GM13976 (cell line): Measurements from ENCODE around the gene FGFR2.

Source experiments
- DNase-seq: peaks from one replicate; pipeline ENCODE4 v3.0.0; 2012; ENCODE audit warnings: low spot score
- in situ Hi-C: fragments of 300-500 bp; cut with MboI; formaldehyde crosslinking; loops from one replicate; pipeline ENCODE4 v1.12.0; 2022; ENCODE audit warnings: low sequenced_read_pairs, mixed read lengths, inconsistent platforms; ENCODE audit not compliant: unreplicated experiment
- TF ChIP-seq, protein P1 (sequence below): IDR thresholded peaks from 2 replicates; pipeline ENCODE4 v1.5.1; 2012; ENCODE audit warnings: borderline replicate concordance, mild to moderate bottlenecking; ENCODE audit not compliant: insufficient read depth; ENCODE audit errors: extremely low read depth, missing control alignments, control extremely low read depth

Gene FGFR2

DNA sequence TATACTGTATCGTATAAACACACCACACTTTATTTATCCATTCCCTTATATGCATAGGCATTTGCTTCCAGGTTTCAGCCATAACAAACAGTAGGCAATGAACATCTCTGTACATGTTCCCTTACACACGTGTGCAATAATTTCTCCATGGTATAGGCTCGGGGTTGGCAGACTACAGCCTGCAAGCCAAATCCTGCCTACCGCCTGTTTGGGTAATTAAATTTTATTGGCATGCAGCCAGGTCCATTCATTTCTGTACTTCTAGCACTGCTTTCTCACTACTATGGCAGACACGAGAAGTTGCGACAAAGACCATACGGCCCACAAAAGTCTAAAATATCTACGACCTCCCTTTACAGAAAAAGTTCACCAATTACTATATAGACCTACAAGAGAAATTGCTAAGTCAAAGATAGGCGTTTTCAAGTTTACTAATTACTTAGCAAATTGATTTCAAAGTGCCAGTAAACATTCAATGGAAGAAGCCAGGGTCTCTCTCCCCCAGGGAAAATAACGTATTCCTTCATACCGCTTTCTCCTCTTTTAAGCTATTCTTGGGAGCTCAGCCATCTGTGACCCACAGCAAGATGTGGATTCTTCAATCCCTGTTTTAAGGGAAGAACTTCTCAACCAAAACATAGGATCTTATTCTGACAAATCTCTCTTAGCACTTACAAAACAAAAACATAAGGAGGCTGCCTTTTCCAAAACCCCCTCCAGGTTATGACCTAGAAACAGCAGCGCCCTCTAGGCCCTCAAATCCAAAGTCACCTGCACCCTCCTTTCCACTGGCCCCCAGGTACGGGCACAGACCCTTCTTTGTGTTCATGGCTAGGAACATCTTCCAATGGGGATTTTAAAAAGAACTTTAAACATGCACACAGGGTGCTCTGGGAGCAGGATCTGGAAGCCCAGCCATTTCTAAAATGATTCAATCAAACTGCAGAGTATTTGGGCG, 100.5 kb downstream of the FGFR2 start:
- TF ChIP-seq, protein P1, sequence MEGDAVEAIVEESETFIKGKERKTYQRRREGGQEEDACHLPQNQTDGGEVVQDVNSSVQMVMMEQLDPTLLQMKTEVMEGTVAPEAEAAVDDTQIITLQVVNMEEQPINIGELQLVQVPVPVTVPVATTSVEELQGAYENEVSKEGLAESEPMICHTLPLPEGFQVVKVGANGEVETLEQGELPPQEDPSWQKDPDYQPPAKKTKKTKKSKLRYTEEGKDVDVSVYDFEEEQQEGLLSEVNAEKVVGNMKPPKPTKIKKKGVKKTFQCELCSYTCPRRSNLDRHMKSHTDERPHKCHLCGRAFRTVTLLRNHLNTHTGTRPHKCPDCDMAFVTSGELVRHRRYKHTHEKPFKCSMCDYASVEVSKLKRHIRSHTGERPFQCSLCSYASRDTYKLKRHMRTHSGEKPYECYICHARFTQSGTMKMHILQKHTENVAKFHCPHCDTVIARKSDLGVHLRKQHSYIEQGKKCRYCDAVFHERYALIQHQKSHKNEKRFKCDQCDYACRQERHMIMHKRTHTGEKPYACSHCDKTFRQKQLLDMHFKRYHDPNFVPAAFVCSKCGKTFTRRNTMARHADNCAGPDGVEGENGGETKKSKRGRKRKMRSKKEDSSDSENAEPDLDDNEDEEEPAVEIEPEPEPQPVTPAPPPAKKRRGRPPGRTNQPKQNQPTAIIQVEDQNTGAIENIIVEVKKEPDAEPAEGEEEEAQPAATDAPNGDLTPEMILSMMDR, result no peak
- in situ Hi-C loops, result no loop called here
- no peak for DNase-seq

DNA sequence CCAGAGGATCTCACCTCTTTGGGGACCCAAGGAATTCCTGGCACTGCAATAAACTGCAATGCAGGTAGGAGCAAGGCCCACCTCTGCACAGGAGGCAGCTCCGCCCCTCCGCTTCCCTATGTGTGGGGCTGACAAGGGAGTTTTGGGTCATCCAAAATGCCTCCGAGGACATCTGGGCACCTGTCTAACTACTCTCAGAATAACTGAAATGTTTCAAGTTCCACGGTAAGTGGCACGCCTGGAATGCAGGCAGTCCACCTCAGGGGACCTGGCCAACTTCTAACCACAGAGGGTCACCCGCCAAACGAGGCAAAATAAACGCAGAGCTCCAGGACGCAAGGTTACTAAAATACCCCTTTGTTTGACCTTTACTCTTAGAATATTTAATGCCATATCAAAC, 102.5 kb downstream of the FGFR2 start:
- in situ Hi-C loops, result no loop called here
- no peak for DNase-seq
- TF ChIP-seq, protein P1, result no peak

DNA sequence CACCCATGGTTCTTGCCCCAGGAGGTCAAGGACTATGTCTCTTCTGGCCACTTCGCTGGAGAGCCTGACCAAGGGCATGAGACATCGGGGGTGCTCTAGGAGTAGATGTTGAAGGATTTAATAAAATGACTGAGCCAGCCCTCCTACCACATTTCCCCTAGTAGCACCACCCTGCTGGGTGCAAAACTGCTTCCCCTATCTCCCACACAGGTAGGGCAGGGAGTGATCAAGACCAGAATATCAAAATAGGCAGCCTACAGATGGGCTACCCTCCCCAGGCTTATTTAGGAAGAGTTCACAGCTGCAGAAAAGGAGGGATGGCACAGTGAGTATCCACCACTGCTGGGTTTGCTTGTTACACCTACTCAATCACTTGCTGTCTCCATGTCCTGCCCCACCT, 103.9 kb downstream of the FGFR2 start:
- in situ Hi-C loops, result no loop called here
- TF ChIP-seq, protein P1, result no peak
- DNase-seq, result no peak

DNA sequence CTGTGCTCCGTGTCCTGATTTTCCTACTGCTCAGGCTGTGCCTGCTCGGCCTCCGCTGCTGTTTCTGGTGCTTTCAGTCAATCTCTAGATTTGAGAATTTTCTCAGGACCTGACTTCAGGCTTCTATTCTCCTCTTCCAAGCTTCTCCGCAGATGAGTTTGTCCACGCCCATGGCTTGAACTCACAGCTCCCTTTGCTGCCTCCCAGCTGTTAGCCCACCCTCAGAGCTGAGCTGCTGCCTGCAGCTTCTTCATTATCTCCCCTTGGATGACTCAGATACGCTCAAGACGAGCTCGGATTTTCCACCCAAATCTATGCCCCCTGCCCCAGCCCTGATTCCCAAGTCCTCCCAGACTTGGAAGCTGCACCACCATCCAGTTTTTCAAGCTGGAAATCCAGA, 104.7 kb downstream of the FGFR2 start:
- TF ChIP-seq, protein P1, result no peak
- in situ Hi-C loops, result no loop called here
- DNase-seq, result no peak

DNA sequence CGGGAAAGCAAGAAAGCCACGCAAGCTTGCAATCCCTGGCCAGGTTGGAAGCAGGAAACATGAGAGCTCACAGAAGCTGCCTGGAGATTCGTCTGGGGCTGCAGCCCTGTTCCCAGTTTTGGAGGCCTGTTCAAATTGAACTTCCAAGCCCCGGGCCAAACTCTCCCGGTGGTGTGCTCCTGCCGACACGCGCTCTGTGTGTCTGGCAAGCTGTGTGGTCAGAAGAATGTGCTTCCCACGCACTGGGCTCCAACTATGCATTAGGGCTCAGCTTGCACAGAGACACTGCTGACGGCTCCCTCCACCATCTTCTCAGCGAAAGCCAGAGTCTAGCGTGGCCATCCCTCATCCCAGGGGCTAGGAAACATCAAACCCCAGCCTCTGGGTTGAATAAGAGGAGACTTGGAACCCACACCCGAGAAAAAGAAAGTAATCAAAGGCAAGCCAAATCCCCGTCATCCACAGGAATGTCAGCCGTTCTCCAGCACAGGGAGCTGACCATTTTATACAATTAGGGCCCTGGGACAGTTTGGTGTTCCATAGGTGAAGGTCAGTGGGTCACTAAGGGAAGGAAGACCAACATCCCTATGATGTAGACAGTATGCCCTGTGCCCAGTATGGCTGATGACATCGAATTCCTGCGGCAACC, 107.2 kb downstream of the FGFR2 start:
- TF ChIP-seq, protein P1, result no peak
- DNase-seq, result no peak
- in situ Hi-C loops, result no loop called here

DNA sequence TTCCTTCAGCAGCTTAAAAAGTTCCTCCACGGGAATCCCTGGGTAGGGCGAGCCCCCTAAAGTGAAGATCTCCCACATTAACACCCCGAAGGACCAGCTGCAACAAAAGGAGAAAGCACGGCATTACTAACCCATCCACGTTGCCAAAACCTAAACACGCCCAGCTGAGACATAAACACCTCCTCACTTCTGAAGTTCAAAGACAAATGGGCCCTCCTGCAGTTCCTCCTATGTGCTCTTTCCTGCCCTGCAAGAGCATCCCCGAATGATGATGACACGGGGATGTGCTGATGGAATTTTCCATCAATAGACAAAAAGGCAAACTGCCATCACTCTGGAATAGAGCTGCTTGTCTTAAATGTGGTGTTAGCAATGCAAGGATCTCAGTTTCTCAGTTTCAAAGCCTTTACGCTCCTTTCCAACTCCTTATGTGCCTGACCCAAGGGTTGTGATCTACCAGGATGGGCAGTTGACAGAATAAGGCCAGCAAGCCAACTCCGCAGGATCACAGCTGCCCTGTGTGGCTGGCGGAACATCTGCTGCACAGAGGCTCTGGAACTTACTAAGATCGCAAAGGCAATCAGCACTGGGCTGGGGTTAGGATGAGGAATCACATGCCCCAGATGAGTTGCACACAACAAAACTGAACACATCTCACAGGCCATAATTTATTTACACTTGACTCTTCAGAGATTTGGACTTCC, 112.7 kb downstream of the FGFR2 start:
- TF ChIP-seq, protein P1, result no peak
- in situ Hi-C loops, result no loop called here
- DNase-seq, result no peak
